Measurements from ENCODE around the gene USP1. TPM values are rescaled to one million over a fixed set of nuclear protein-coding genes. Genes with fewer than 3 reads are reported as not detected.

Gene USP1, protein sequence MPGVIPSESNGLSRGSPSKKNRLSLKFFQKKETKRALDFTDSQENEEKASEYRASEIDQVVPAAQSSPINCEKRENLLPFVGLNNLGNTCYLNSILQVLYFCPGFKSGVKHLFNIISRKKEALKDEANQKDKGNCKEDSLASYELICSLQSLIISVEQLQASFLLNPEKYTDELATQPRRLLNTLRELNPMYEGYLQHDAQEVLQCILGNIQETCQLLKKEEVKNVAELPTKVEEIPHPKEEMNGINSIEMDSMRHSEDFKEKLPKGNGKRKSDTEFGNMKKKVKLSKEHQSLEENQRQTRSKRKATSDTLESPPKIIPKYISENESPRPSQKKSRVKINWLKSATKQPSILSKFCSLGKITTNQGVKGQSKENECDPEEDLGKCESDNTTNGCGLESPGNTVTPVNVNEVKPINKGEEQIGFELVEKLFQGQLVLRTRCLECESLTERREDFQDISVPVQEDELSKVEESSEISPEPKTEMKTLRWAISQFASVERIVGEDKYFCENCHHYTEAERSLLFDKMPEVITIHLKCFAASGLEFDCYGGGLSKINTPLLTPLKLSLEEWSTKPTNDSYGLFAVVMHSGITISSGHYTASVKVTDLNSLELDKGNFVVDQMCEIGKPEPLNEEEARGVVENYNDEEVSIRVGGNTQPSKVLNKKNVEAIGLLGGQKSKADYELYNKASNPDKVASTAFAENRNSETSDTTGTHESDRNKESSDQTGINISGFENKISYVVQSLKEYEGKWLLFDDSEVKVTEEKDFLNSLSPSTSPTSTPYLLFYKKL
- 10 to 100 TPM; 20.2 to 29.8 TPM for total RNA-seq
- long read RNA-seq, donor 1, transcript USP1-201 (9 exons, 3,996 nt): major isoform, 8 of 11 reads
- long read RNA-seq, donor 1, partial matches to known transcripts: 1 of 11 reads
- long read RNA-seq, donor 1, other reads (novel, unspliced or antisense): 1 of 11 reads
- long read RNA-seq, donor 2, partial matches to known transcripts: 36 of 40 reads
- long read RNA-seq, donor 2, other reads (novel, unspliced or antisense): 1 of 40 reads

DNA sequence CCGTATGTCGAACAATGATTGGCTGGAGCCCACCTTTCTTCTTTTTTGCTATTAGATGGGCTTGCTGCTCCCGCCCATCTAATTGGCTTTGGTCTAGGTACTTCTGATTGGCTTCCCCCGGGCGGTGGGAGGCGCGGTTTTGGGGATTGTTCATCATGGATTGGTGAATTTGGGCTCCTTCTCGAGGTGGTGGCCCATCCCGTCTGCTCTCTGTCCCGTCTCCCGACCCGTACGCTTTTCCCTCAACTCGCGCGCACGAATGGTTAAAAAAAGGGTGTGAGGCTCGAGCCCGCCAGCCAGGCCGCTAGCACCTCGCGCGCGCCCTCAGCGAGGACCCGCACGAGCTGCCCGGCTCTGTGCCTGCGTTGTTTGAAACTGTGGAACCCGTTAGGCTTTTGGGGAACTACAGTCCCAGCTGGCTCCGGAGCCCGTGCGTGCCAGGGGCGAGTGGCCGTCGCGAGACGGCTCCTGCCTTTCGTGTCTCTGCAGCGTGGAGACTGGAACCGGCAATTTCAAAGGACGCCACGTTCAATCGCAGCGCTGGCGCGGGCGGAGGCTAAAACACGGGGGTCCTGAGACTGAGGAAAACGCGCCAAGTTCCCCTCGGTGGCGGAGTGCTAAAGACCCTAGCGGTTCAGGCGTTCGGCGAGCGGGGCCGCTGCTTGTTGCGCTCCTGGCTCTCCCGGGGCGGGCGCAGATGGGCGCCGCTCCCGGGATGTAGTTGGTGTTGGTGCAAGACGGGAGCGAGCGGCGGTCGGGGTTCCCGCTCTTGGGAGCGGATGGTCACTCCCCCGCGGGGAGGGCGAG, at the start of gene USP1:
Gene USP1, plus strand, starts transcription at position 584 of the 807 bp plus-strand sequence. CDS start 2,819 bp downstream, outside the sequence.
- intact Hi-C loops (cut with DNase I): no loop called here
- peak; percentile 99 for DNase-seq (ENCODE audit: low spot score)

DNA sequence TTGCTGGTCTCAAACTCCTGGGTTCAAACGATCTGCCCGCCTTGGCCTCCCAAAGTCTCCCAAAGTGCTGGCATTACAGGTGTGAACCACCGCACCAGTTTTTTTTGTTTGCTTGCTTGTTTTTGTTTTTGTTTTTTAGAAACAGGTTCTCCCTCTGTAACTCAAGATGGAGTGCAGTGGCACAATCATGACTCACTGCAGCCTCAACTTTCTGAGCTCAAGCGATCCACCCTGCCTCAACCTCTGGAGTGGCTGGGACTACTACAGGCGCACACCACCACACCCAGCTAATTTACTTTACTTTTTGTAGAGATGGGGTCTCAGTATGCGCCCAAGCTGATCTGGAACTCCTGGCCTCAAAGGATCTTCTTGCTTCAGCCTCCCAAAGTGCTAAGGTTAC, 47.3 kb upstream of the USP1 start:
- DNase-seq (ENCODE audit: low spot score): no peak
- intact Hi-C loops (cut with DNase I): no loop called here

- intact Hi-C loops (cut with DNase I): no loop called here
- DNase-seq (ENCODE audit: low spot score): no peak
Observed at GRCh38 chr1:62390071-62390470, 46.8 kb upstream of the USP1 start.

DNA sequence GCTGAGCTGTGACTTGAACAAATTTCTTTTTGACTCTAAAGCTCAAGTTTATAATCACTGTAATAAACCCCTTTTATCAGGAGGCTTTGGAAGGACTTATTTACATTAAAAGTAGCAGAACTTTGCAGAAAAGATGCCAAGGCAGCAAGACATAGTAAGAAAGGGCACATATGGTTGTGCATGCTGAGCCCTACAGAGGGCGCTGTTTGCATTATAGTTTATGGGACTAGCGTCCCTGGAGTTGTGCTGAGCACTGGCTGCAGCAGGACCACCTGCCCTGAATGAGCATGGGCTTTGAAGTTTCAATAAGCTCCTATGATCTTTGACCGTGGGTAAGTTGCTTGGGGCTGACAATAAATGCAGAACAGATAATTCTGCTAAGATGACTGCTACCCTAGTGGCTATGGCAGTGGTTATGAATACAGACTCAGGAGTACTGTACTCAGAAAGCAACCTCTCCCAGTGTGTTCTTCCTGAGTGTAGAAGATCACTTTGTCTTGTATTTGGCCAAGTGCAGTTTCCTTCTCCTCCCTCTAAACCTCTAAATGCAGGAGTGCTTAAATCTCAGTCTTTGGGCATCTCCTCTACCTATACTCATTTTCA, 45.4 kb upstream of the USP1 start:
- DNase-seq (ENCODE audit: low spot score): no peak
- intact Hi-C loops (cut with DNase I): no loop called here

GRCh38 chr1:62392951-62393350, 43.9 kb upstream of the USP1 start:
- intact Hi-C loops (cut with DNase I): no loop called here
- no peak for DNase-seq (ENCODE audit: low spot score)

- no peak for DNase-seq (ENCODE audit: low spot score)
- intact Hi-C loops (cut with DNase I): no loop called here
Observed at GRCh38 chr1:62394646-62395045, 42.2 kb upstream of the USP1 start.

GRCh38 chr1:62395291-62395690, 41.6 kb upstream of the USP1 start:
- intact Hi-C loops (cut with DNase I): no loop called here
- DNase-seq (ENCODE audit: low spot score): no peak

DNA sequence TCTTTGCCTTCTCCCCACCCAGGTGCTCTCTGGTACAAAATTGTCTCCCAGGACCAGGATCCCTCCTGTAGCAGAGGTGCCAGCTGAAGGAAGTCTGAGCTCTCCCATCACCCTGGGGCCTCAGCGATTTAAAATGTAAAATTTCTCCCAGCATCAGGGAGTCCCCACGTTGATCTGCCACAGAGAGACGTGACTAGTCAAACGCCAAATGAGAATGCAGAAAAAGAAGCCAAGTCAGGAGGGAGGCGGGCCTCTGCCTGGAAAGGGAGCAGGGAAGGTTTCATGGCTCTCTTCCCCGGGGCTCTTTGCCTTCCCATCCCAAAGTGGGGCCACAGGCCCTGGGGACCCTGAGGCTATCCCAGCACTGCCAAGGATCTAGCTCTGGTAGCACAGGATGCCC, 40.0 kb upstream of the USP1 start:
- intact Hi-C loops (cut with DNase I): no loop called here
- no peak for DNase-seq (ENCODE audit: low spot score)

DNA sequence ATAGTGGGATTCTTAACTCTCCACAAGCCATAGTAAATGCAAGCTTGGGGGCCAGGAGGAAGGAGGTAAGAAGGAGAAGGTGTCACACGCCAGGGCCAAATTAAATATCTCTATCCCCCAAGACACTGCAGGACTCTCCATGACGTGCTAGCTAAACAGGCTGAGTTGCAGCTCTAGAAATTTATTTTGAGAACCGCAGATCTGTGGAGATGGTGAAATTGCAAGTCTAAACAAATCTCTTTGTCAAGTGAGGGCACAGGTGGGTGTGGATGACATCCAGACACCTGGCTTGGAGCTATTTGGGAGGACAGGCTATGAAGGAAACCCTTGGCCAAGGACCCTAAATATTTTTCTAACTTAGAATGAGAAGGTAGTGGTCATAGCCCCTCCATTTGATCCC, 39.5 kb upstream of the USP1 start:
- intact Hi-C loops (cut with DNase I): no loop called here

GRCh38 chr1:62398377-62398776, 38.5 kb upstream of the USP1 start:
- intact Hi-C loops (cut with DNase I): no loop called here
- DNase-seq (ENCODE audit: low spot score): no peak

More for the DNA sequence above, 39.5 kb upstream of the USP1 start:
- no peak for DNase-seq (ENCODE audit: low spot score)

GRCh38 chr1:62401034-62401760, 35.7 kb upstream of the USP1 start:
- intact Hi-C loops (cut with DNase I): loop anchor here in 1 of 2 donors (5.0 kb wide), 1 partner anchor 224 kb away; no protein-coding TSS in a partner anchor

GRCh38 chr1:62405247-62405646, 31.6 kb upstream of the USP1 start:
- intact Hi-C loops (cut with DNase I): no loop called here

More at GRCh38 chr1:62401034-62401760, 35.7 kb upstream of the USP1 start:
- no peak for DNase-seq (ENCODE audit: low spot score)

DNA sequence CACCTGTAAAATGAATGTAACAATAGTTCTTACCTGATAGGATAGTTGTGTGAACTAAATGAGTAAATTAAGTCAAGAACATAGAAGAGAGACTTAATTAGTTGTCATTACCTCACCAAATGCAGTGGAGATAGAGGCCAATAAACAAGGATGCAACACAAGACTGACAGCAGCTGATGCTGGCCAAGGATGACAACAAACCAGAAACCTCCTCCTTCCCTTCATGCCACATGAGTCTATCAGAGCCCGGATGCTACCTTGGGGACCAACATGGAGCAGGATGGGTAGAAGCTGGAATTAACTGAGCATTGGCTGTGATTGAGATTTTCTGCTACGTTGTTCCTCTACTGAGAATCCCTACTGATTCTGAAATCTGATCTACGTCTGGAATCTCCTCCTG, 30.3 kb upstream of the USP1 start:
- intact Hi-C loops (cut with DNase I): loop anchor here in 1 of 2 donors (2.0 kb wide), 1 partner anchor 232 kb away; no protein-coding TSS in a partner anchor
- DNase-seq (ENCODE audit: low spot score): no peak

More at GRCh38 chr1:62405247-62405646, 31.6 kb upstream of the USP1 start:
- no peak for DNase-seq (ENCODE audit: low spot score)

- no peak for DNase-seq (ENCODE audit: low spot score)
- intact Hi-C loops (cut with DNase I): loop anchor here in 1 of 2 donors (2.0 kb wide), 1 partner anchor 233 kb away; no protein-coding TSS in a partner anchor
Observed at GRCh38 chr1:62407398-62408009, 29.3 kb upstream of the USP1 start.

- intact Hi-C loops (cut with DNase I): no loop called here
Observed at GRCh38 chr1:62415687-62416086, 21.2 kb upstream of the USP1 start.

DNA sequence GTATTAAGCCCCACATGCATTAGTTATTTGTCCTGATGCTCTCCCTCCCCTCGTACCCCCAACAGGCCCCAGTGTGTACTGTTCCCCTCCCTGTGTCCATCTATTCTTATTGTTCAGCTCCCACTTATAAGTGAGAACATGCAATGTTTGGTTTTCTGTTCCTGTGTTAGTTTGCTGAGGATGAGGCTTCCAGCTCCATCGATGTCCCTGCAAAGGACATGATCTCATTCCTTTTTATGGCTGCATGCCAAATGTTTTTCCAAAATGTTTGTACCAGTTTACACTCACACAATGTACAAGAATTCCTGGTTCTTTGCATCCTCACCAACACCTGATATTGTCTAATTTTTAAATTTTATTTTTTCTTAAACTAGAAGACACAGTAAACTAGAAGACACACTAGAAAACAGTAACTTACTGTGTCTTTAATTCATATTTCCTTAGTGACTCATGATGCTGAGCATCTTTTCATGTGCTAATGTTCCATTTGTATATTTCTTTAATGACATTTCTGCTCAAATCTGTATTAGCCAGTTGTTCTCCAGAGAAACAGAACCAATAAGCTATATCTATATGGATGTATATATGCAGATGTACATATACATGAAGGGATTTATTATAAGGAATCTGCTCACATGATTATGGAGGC, 19.4 kb upstream of the USP1 start:
- no peak for DNase-seq (ENCODE audit: low spot score)
- intact Hi-C loops (cut with DNase I): no loop called here

More at GRCh38 chr1:62415687-62416086, 21.2 kb upstream of the USP1 start:
- DNase-seq (ENCODE audit: low spot score): no peak

- DNase-seq (ENCODE audit: low spot score): no peak
- intact Hi-C loops (cut with DNase I): no loop called here
Observed at GRCh38 chr1:62420214-62420613, 16.6 kb upstream of the USP1 start.
